ENCODE results near the gene SEBOX.
A peak's percentile ranks its signal among the peaks of the same experiment; 100 is the strongest.

SEBOX gene

GRCh38 chr17:28324267-28324745 is 40.7 kb downstream of the SEBOX start:
- DNase-seq (ENCODE audit: extremely low read depth in 1 of 2, low read depth in 1 of 2) = no peak

- no peak for DNase-seq (ENCODE audit: extremely low read depth in 1 of 2, low read depth in 1 of 2)
Observed at GRCh38 chr17:28320215-28321061, 44.6 kb downstream of the SEBOX start.

DNA sequence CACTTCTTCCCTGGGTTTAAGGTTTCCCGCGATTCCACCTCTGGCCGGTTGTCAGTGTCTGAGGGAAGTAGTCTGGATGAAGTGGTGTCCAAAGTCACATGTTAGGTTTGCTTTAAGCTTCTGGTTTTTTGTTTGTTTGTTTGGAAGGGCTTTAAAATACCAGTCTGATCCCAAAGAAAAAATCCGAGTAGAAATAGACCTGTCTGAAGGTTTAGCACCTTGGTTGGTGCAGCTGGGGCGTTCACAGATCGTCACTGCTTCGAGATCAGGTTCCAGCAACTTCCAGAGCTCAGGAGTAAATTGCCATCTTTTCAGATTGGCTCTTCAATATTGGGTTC is 45.4 kb downstream of the SEBOX start:
- no peak for DNase-seq (ENCODE audit: extremely low read depth in 1 of 2, low read depth in 1 of 2)

DNA sequence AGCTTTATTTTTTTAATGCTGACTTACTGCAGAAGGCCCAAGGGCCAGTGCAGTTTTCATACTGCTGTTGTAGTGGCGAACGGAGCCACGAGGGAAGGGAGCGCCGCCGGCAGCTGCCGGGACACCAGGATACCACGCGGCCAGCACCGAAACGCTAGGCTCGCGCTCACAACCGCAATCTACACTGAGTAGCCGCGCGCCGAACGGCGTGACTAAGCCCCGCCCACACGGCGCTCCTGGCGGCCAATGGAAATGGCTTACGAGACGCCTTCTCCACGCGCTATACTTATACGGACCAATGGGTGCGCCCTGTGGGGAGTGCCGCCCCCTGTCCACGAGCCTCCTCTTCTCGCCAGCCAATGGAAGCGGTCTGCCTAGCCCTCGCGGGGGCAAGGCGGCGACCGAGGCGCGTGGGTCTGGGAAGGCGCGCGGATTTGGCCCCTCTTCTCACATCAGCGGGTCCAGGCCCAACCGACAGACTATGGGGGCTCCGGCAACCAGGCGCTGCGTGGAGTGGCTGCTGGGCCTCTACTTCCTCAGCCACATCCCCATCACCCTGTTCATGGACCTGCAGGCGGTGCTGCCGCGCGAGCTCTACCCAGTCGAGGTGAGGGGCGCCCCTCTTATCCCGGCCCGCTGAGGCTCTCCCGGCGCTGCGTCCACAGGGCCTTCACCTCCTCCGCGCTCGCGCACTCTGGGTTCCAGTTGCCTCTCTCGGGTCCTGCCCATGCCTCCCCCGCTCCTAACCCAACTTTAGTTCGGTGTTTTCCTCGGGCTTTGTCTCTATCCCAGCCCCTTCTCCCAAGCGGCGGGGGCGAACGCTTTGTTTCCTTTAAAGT is 46.0 kb downstream of the SEBOX start, which contains the start of gene TMEM97:
Gene TMEM97, plus strand, starts transcription at position 442 of the 839 bp plus-strand sequence. Its CDS starts 40 bp downstream, at position 482.
- DNase-seq (ENCODE audit: extremely low read depth in 1 of 2, low read depth in 1 of 2) = peak; percentile 92 to 94

GRCh38 chr17:28317966-28318758 is 46.8 kb downstream of the SEBOX start:
- DNase-seq (ENCODE audit: extremely low read depth in 1 of 2, low read depth in 1 of 2) = no peak

- no peak for DNase-seq (ENCODE audit: extremely low read depth in 1 of 2, low read depth in 1 of 2)
Observed at GRCh38 chr17:28317099-28317965, 47.7 kb downstream of the SEBOX start.

DNA sequence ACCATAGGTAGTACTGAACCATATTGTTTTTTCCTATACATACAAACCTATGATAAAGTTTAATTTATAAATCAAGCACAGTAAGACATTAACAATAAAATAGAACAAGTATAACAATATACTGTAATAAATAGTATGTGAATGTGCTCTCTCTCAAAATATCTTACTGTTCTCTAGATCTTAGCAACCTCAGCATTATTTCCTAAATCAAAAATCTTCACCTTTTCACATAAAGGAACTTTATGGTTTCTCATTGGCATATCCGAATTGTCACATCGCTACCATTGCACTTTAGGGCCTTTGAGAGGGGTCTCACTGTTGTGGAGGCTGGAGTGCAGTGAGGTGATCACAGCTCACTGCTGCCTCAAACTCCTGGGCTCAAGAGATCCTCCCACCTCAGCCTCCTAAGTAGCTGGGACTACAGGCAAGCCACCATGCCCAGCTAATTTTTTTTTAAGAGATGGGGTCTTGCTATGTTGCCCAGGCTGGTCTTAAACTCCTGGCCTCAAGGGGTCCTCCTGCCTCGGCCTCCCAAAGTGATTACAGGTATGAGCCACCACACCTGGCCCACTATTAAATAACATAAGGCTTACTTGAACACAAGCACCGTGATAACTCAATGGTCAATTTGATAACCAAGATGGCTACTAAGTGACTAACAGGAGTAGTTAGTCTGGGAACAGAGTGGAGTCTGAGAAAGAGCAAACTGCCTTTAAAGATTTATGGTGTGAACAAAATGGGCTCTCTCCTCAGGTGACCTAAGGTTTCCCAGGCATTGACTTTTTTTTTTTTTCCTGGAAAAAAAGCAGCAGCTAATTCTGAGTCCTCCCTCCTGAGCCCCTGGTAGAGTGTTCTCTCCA is 48.9 kb downstream of the SEBOX start:
- DNase-seq (ENCODE audit: extremely low read depth in 1 of 2, low read depth in 1 of 2) = no peak

DNA sequence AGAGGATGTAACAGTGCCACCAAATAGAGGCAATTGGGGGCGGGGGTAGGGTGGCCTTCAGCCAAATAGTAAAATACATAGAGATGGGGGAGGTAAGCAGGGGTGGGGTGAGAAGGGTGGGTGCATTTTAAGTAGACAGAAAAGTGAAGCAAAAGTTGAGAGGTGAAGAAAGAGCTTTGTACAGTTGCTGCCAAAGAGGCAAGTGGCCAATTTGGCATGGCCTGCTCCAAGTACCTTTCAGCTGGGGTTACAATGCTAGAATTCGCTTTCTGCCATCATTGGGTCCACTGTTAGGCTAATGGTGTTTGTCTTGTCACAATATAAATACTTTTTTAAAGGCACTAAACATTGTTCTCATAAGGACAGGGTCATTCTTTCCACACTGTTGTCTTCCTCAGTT is 51.2 kb downstream of the SEBOX start:
- no peak for DNase-seq (ENCODE audit: extremely low read depth in 1 of 2, low read depth in 1 of 2)

Measured in stimulated activated CD8-positive, alpha-beta memory T cell treated with anti-CD3 and anti-CD28 coated beads, Interleukin-7, amount 100 ng/mL, for 48 hours (primary cell).